C4-2B (cell line): ENCODE data around the gene MAP7D1.

Experiments used
- ZFX ChIP-seq: fragments of 450-650 bp; IDR thresholded peaks from 2 replicates; pipeline ENCODE4 v1.6.1; 2017
- TF ChIP-seq, protein P1 (sequence below): fragments of 450-650 bp; conservative IDR thresholded peaks from 2 replicates; pipeline ENCODE4 v1.5.1; 2017; ENCODE audit warnings: mild to moderate bottlenecking

DNA sequence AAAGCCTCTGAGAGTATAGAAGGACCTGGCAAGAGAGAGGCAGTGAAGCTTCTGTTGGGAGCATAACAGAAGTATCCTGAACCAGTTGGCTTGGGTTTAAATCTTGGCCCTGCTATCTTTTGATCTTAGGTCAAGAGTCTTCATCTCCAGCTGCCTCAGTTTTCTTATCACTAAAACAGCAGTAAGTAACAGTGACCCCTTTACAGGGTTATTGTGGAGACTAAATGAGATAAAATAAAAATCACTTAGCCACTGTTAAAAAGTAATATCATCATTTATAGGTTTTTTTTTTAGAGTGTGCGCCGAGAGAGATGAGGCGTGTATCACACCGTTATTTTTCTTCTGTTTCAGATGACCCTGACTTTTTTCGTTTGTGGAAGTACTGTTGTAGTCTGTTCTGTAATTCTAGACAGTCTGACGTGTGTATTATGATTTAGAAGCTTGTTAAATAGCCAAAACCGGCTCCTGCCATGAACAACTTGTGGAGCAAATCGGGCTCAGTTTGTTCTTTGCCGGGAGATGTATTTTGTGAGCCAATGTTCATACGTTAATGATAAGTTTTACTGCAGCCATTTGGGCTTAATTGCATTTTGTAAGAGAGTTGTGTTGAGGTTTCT lies 69.4 kb downstream of the MAP7D1 start:
- TF ChIP-seq, protein P1, sequence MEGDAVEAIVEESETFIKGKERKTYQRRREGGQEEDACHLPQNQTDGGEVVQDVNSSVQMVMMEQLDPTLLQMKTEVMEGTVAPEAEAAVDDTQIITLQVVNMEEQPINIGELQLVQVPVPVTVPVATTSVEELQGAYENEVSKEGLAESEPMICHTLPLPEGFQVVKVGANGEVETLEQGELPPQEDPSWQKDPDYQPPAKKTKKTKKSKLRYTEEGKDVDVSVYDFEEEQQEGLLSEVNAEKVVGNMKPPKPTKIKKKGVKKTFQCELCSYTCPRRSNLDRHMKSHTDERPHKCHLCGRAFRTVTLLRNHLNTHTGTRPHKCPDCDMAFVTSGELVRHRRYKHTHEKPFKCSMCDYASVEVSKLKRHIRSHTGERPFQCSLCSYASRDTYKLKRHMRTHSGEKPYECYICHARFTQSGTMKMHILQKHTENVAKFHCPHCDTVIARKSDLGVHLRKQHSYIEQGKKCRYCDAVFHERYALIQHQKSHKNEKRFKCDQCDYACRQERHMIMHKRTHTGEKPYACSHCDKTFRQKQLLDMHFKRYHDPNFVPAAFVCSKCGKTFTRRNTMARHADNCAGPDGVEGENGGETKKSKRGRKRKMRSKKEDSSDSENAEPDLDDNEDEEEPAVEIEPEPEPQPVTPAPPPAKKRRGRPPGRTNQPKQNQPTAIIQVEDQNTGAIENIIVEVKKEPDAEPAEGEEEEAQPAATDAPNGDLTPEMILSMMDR, result no peak
- no peak for TF ChIP-seq ZFX
